Mucosa of rectum (tissue), 2 donors: ENCODE data around the gene CH25H.
"Not testable (repeated sequence)": the region's sequence is repeated elsewhere in the genome, so short reads cannot be mapped to it uniquely, and the experiment has no call there.

ENCODE experiments used
- H3K27ac ChIP-seq, 2 donors: one replicate each; pipeline ENCODE4 v1.7.0; 2013; ENCODE audit warnings: inconsistent platforms in 2 of 2, low read depth in 2 of 2, low read length in 2 of 2
- H3K27me3 ChIP-seq, 2 donors: one replicate each; pipeline ENCODE4 v1.7.0; 2013; ENCODE audit warnings: low read length in 2 of 2; ENCODE audit not compliant: control insufficient read depth in 2 of 2, insufficient read depth in 2 of 2
- H3K36me3 ChIP-seq, 2 donors: one replicate each; pipeline ENCODE4 v1.7.0; 2013; ENCODE audit warnings: low read length in 2 of 2; ENCODE audit not compliant: control insufficient read depth in 2 of 2, insufficient read depth in 2 of 2
- H3K4me1 ChIP-seq, 2 donors: one replicate each; pipeline ENCODE4 v1.7.0; 2013; ENCODE audit warnings: low read length in 2 of 2, mild to moderate bottlenecking in 1 of 2; ENCODE audit not compliant: control insufficient read depth in 2 of 2, insufficient read depth in 2 of 2
- H3K4me3 ChIP-seq, 2 donors: one replicate each; pipeline ENCODE4 v1.7.0; 2013; ENCODE audit warnings: low read length in 2 of 2
- H3K9ac ChIP-seq, 2 donors: one replicate each; pipeline ENCODE4 v1.7.0; 2013; ENCODE audit warnings: low read length in 2 of 2, low read depth in 1 of 2, mild to moderate bottlenecking in 1 of 2
- H3K9me3 ChIP-seq, 2 donors: one replicate each; pipeline ENCODE4 v1.7.0; 2013; ENCODE audit warnings: low read length in 2 of 2; ENCODE audit not compliant: control insufficient read depth in 2 of 2
- donor health status: healthy.
- donor health status: Normal muscosa, but diverticular disease.

Gene CH25H

GRCh38 chr10:89203237-89203636, 3.9 kb downstream of the CH25H start:
- no peak overlapping the region for H3K9ac ChIP-seq
- H3K4me3 ChIP-seq: no peak overlapping the region
- peaks cover 42 to 46% of the 10 kb centered on the region in 2 donors for H3K27me3 ChIP-seq
- no peaks in the 10 kb centered on the region for H3K9me3 ChIP-seq
- no peaks in the 10 kb centered on the region for H3K36me3 ChIP-seq
- no peak overlapping the region for H3K27ac ChIP-seq
- peaks cover 6 to 18% of the 10 kb centered on the region in 2 donors for H3K4me1 ChIP-seq

- H3K9ac ChIP-seq: no peak overlapping the region
- H3K27ac ChIP-seq: no peak overlapping the region
- no peak overlapping the region for H3K4me3 ChIP-seq
- peaks cover 3 to 8% of the 10 kb centered on the region in 2 donors for H3K4me1 ChIP-seq
- peaks cover 32 to 35% of the 10 kb centered on the region in 2 donors for H3K27me3 ChIP-seq
- H3K36me3 ChIP-seq: no peaks in the 10 kb centered on the region
- no peaks in the 10 kb centered on the region for H3K9me3 ChIP-seq
Measured at GRCh38 chr10:89202033-89202425, 5.1 kb downstream of the CH25H start.

GRCh38 chr10:89201345-89202032, 5.6 kb downstream of the CH25H start:
- no peak overlapping the region for H3K27ac ChIP-seq
- H3K27me3 ChIP-seq: peaks cover 26 to 30% of the 10 kb centered on the region in 2 donors
- peaks cover under 1 to 3% of the 10 kb centered on the region in 2 donors for H3K4me1 ChIP-seq
- H3K9me3 ChIP-seq: no peaks in the 10 kb centered on the region
- no peak overlapping the region for H3K4me3 ChIP-seq
- no peaks in the 10 kb centered on the region for H3K36me3 ChIP-seq
- no peak overlapping the region for H3K9ac ChIP-seq

- Histone ChIP-seq H3K36me3 (no peaks in the 10 kb centered on the region), H3K27ac (no peak overlapping the region), H3K27me3 (peaks cover 3% of the 10 kb centered on the region in 2 donors), H3K4me1 (no peaks in the 10 kb centered on the region), H3K9me3 (no peaks in the 10 kb centered on the region), H3K4me3 (no peak overlapping the region), H3K9ac (no peak overlapping the region)
Measured at GRCh38 chr10:89197473-89197872, 9.6 kb downstream of the CH25H start.

- not testable (repeated sequence) for H3K4me1 ChIP-seq, H3K27ac ChIP-seq, H3K9me3 ChIP-seq, H3K36me3 ChIP-seq, H3K9ac ChIP-seq, H3K27me3 ChIP-seq, H3K4me3 ChIP-seq
Measured at GRCh38 chr10:89191301-89191700, 15.8 kb downstream of the CH25H start.

- no peak overlapping the region for H3K9ac ChIP-seq
- no peaks in the 10 kb centered on the region for H3K27me3 ChIP-seq
- no peaks in the 10 kb centered on the region for H3K9me3 ChIP-seq
- no peaks in the 10 kb centered on the region for H3K4me1 ChIP-seq
- H3K36me3 ChIP-seq: no peaks in the 10 kb centered on the region
- no peak overlapping the region for H3K4me3 ChIP-seq
- H3K27ac ChIP-seq: no peak overlapping the region
Measured at GRCh38 chr10:89189211-89189734, 17.8 kb downstream of the CH25H start.

GRCh38 chr10:89185658-89186057, 21.5 kb downstream of the CH25H start:
- no peak overlapping the region for H3K27ac ChIP-seq

GRCh38 chr10:89184638-89185037, 22.5 kb downstream of the CH25H start:
- Histone ChIP-seq H3K4me3 (no peak overlapping the region), H3K27ac (no peak overlapping the region), H3K9me3 (no peaks in the 10 kb centered on the region), H3K36me3 (no peaks in the 10 kb centered on the region), H3K27me3 (no peaks in the 10 kb centered on the region), H3K9ac (no peak overlapping the region), H3K4me1 (no peaks in the 10 kb centered on the region)

More at GRCh38 chr10:89185658-89186057, 21.5 kb downstream of the CH25H start:
- Histone ChIP-seq H3K9me3 (no peaks in the 10 kb centered on the region), H3K4me1 (no peaks in the 10 kb centered on the region), H3K27me3 (no peaks in the 10 kb centered on the region), H3K4me3 (no peak overlapping the region), H3K9ac (no peak overlapping the region), H3K36me3 (no peaks in the 10 kb centered on the region)

- Histone ChIP-seq H3K9ac (no peak overlapping the region), H3K36me3 (no peaks in the 10 kb centered on the region), H3K9me3 (no peaks in the 10 kb centered on the region), H3K4me1 (no peaks in the 10 kb centered on the region), H3K4me3 (no peak overlapping the region), H3K27ac (no peak overlapping the region), H3K27me3 (no peaks in the 10 kb centered on the region)
Measured at GRCh38 chr10:89183571-89183970, 23.5 kb downstream of the CH25H start.

GRCh38 chr10:89182894-89183293, 24.2 kb downstream of the CH25H start:
- Histone ChIP-seq H3K36me3 (no peaks in the 10 kb centered on the region), H3K9ac (no peak overlapping the region), H3K27ac (no peak overlapping the region), H3K4me3 (no peak overlapping the region), H3K27me3 (no peaks in the 10 kb centered on the region), H3K4me1 (no peaks in the 10 kb centered on the region), H3K9me3 (no peaks in the 10 kb centered on the region)
